Fibroblast of skin of scalp (primary cell): Measurements from ENCODE around the gene PDILT. TPM values are rescaled to one million over a fixed set of nuclear protein-coding genes. Genes with fewer than 3 reads are reported as not detected.
"Not testable (repeated sequence)": the region's sequence is repeated elsewhere in the genome, so short reads cannot be mapped to it uniquely, and the experiment has no call there.

Experiments
- DNase-seq: peaks from one replicate; pipeline ENCODE4 v3.0.0-alpha.2; 2013
- polyA plus RNA-seq, 2 experiments: library from polyadenylated mRNA; unstranded; fragments of 120-200 nt; gene quantifications; one replicate each; pipeline ENCODE4 v1.2.1, GENCODE V29; 2013; ENCODE audit not compliant: insufficient read length in 2 of 2

The PDILT gene, protein sequence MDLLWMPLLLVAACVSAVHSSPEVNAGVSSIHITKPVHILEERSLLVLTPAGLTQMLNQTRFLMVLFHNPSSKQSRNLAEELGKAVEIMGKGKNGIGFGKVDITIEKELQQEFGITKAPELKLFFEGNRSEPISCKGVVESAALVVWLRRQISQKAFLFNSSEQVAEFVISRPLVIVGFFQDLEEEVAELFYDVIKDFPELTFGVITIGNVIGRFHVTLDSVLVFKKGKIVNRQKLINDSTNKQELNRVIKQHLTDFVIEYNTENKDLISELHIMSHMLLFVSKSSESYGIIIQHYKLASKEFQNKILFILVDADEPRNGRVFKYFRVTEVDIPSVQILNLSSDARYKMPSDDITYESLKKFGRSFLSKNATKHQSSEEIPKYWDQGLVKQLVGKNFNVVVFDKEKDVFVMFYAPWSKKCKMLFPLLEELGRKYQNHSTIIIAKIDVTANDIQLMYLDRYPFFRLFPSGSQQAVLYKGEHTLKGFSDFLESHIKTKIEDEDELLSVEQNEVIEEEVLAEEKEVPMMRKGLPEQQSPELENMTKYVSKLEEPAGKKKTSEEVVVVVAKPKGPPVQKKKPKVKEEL
- not detected for polyA plus RNA-seq (2013, experiment 1 of 2; ENCODE audit: insufficient read length)
- not detected for polyA plus RNA-seq (2013, experiment 2 of 2; ENCODE audit: insufficient read length)

DNA sequence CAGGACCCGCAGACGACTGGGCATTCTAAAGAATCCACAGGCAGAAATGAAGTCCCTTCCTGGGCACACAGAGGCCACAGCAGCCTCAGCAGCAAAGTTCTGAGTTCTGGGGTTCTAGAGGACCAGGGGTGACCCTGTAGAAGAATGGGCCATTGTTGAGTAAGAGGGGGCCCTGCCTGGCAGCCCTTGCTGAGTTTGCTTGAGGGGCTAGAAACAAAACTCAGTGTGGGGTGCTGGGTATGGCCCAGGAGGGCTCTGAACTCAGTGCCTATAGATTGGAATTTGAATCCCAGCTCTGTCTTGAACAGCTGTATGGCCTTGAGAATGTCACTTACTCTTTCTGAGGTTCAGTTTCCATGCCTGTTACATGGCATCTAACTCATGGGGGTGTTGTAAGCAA, at the start of gene PDILT:
Gene PDILT (minus strand): TSS at position 101 of the 400 bp plus-strand sequence. CDS start 5,437 bp downstream, outside the sequence.
- DNase-seq: no peak

DNA sequence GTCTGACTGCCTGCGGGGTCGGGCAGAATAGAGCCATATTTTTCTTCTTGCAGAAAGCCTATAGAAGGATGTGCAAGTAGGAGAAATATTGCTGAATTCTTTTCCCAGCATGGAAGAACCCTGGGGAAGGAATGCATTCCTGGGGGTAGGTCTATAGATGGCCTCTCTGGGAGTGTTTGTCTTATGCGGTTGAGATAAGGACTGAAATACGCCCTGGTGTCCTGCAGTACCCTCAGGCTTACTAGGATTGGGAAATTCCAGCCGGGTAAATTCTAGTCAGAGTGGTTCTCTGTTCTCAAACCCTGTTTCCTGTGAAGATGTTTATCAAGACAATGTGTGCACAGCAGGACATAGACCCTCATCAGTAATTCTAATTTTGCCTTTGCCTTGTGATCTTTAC, 49.1 kb upstream of the PDILT start:
- DNase-seq: not testable (repeated sequence)

DNA sequence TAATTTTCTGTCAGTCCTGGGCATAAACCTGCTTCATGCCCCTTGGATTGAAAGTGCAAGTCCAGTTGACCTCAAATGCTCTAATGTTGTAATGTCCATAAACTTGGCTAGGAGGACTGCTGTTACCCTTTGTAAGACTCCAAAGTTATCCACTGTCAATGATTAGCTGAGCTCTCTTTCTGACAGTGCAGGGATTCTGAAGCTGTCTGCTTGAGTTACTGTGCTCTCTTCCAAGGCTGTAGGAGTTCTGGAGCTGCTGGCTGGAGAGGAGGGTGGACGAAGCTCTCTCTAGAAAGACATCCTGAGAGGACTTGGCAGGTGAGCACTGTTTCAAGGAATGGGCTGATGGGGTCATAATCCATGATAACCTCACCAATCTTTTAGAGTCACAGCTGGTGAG, 46.8 kb upstream of the PDILT start, which contains the start of gene ACSM2A:
Gene ACSM2A (plus strand): TSS at position 158 of the 400 bp plus-strand sequence. CDS start 8,594 bp downstream, outside the sequence.
- DNase-seq: not testable (repeated sequence)

DNA sequence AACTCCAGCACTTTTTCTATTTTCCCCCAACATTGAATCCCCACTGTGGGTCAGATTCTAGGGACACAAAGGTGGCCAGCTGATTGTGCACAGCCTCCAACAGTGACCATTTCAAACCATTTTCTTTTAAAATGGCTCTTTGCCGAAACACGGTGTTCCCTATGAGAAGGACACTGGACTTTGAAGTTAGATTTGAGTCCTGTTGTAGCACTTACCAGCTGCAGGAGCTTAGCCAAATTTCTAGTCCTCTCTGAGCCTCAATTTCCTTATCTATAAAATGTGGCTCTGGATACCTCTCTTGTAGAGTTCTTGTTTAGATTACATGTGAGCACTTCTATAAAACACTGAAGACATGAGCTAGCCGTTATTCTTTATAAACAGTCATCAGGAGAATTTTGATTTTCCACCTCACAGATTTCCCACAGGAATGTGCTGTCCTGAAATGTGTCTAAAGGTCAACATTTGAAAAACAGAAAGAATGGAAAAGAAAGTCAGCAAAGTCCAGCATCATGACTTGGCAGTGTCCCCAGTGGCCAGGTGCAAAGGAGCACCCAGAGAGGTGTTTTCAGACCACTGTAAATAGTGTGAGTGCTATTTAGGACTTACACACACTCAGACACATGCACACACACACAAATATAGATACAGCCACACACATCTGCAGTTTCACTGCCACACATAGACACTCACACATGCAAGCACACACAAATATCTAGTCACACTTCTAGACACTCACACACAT, 42.3 kb upstream of the PDILT start:
- DNase-seq: not testable (repeated sequence)

DNA sequence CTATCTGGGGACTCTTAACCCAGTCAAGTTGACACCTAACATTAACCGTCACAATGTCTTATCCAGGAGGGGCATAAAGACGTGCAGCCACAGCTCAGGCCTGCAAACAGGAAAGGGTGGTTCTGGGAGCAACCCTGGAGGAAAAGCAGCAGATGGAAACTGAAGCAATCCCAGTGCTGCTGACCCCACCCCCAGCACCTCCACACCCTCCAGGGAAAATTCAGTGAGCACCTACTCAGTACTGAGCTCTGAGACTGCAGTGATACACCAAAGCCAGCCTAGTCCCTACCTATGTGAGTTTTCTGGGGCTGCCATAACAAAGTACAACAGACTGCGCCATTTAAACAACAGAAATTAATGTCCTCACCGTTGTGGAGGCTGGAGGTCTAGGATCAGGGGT, 37.3 kb upstream of the PDILT start:
- DNase-seq: not testable (repeated sequence)

DNA sequence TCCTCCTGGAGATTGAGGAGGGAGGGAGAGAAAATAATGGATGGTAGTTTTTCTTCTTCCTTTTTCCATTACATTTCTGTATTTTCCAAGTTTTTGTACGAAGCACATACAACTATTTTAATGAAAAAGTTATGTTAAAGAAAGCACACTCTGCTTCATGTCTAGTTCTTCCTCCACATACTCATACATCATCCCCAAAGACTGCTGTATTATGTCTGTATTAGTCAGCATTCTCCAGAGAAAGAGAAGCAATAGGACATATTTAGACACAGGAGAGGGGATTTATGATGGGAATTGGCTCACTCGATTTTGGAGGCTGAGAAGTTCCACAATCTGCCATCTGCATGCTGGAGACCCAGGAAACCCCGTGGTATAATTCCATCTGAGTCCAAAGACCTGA, 36.7 kb upstream of the PDILT start:
- no peak for DNase-seq

DNA sequence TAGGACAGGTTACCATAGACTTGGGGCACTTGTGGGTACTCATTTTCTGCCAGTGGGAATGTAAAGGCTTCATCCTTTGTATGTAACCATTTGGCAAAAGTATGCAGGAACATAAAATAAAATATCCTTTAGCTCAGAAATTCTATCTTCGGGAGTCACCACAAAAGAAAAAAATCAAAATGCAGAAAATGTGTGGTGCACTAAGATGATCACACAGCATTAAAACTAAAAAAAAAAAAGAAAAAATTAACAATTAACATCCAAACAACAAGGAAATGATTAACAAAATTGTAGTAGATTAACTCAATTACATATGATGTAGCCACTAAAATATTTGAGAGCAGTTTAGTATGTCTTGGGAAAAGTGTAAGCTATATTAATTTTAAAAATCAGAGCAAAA, 36.2 kb upstream of the PDILT start:
- not testable (repeated sequence) for DNase-seq

DNA sequence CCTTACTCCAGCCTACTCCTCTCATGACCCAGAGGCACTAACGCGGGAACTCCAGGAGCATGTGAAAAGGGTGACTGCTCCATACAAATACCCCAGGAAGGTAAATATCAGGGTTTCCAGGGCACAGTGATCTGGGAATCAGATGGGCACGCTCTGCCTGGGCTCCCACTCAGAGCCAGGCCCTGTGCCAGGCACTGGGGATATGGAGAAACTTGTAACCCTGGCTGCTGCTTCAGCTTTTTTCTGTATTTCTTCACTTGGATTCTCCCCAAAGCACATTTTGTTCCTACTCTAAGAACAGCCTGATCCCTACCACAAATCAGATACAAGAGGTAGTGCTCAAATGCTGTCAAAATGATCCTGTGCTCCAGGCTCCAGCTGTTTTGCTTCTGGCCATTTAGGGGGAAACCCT, 35.3 kb upstream of the PDILT start:
- DNase-seq: not testable (repeated sequence)

DNA sequence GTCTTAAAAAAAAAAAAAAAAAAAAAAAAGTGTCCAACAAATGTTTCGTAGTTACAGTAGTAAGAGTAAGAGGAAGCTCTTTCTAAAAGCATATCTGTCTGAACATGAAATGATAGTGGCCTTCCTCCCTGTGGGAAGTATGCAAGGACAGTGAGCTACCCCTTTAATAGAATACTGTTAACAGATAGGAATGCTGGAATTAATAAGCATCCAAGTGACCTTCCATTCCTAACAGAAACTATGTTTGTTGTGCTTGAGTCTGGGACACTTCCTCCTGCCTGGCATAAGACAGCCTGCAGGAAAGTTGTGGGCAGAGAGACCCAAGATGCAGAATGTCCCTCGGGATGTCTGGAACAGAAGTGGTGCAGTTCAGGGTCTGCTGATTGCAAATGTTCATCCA, 34.4 kb upstream of the PDILT start:
- DNase-seq: not testable (repeated sequence)

DNA sequence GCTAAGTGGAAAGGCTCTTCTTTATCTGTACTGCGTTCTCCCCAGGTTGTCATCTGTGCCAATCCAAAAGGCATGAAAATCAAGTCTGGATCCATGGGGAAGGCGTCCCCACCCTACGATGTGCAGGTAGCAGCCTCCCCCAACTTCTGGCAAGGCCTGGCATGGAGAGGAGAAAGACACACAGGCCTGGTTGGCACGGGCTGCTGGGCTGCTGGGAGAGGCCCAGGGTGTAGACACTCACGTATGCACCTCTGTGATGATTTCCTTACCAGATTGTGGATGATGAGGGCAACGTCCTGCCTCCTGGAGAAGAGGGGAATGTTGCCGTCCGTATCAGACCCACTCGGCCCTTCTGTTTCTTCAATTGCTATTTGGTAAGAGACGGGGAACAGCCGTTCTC, 26.4 kb upstream of the PDILT start:
- DNase-seq: no peak

DNA sequence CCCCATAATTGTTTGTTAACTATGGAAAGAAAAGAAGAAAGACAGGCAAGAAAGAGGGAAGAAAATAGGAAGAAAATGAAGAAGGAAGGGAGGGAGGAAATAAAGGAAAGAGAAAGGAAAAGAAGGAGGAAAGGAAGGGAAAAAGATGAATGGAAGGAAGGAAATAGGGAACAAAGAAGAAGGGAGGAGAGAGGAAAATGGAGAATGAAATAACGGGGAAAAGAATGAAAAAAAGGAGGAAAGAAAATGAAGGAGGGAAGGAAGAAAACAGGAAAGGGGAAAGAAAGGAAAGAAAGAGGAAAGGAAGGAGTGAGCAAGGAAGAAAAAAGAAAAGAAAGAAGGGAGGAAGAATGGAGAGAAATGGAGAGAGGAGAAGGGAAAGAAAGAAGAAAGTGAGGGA, 25.9 kb upstream of the PDILT start:
- not testable (repeated sequence) for DNase-seq

DNA sequence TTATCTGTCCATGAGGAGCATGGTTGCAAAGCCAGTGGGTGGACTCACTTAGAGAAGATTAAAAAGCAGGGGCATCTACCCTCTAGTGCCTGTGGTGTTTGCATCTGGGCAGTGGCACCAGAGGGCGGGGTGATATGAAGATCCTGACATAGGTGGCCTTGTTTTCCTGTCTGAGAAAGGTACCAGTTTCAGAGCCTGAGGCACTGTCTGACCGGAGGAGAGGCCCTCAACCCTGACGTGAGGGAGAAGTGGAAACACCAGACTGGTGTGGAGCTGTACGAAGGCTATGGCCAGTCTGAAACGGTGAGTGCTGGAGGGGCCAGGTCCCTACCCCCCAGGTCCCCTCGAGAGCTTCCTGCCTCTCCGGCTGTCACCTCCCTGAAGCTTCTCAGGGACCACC, 25.0 kb upstream of the PDILT start:
- DNase-seq: not testable (repeated sequence)

DNA sequence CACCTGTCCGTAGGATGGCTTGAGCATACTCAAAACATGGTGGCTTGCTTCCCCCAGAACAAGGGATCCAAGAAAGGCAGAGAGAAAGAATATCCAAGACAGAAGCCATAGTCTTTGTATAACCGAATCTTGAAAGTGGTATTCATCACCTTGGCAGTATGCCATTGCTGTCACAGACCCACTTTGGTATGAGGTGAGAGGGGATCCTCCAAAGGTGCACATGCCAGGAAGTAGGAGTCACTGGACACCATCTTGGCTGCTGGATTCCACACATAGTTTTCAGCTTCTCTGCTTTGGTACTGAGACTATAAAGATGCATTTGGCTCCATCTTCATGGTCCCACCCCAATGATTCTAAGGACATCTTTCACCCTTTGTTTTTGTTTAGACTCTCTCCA, 22.9 kb upstream of the PDILT start:
- not testable (repeated sequence) for DNase-seq

DNA sequence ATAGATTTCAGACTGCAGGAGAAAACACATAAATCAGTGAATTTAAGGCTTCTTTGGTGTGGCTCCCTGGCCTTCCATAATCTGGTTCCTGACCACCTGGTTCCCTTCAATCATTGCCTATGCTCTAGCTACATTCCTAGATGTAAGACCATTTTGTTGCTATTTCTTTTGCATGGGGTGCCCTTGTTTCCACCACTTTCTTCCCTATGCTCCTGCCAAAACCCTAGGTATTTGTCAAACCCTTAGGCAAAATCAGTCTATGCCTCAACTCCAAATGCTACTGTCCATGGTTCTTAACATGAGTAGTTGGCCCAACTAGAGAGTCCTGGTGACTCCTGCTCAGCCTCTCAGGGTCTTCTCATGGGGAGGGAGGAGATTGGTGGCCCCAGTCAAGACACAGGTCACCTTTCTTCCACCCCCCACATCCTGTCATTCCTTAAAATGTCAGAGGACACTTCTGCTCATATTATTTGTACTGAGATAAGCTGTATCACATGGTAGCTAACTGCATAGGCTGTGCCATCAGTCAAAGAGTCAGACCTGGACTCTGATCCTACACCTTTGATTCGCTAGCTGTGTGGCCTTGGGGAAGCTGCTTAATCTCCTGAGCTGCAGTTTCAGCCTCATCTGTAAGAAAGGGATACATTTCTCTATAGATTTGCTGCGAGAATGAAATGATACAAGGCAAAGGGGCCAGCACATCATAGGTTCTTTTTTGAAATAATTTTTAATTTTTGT, 19.8 kb upstream of the PDILT start:
- DNase-seq: no peak

DNA sequence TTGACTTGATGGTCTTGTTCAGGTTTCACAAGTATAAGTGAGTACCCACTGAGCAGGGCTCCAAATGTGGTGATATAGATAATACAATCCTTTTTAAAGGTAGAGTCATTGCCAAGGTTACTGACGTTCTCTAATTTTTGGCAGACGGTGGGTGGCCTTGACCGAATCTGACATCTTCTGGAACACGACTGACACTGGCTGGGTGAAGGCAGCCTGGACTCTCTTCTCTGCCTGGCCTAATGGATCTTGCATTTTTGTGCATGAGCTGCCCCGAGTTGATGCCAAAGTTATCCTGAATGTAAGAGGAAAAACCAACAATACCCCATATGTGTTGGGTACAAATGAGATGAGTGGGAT, 19.2 kb upstream of the PDILT start:
- DNase-seq: not testable (repeated sequence)

DNA sequence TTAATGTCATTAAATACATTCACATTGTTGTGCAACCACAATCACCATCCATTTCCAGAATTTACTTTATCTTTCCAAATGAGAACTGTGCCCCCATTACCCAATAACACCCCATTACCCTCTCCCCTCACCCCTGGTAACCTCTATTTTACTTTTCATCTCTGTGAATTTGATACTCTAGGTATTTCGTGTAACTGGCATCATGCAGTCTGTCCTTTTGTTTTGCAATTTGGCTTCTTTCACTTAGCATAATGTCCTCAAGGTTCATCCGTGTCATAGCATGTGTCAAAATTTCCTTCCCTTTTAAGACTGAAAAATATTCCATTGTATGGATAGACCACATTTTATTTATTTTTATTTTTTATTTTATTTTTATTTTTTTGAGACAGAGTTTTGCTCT, 17.2 kb upstream of the PDILT start:
- DNase-seq: not testable (repeated sequence)

DNA sequence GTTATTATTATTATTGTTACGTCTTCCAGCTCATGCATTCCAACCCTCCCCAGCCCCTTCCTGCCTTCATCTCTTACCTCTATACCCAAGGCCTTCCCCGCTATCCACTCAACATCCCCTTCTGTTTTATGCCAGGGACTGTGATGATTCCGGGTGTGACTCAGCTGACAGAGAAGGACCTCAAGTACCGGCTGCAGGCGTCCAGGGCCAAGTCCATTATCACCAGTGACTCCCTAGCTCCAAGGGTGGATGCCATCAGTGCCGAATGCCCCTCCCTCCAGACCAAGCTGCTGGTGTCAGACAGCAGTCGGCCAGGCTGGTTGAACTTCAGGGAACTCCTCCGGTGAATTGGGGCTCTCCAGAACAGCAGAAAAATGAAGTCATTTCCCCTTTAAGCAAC, 14.6 kb upstream of the PDILT start:
- DNase-seq: not testable (repeated sequence)

DNA sequence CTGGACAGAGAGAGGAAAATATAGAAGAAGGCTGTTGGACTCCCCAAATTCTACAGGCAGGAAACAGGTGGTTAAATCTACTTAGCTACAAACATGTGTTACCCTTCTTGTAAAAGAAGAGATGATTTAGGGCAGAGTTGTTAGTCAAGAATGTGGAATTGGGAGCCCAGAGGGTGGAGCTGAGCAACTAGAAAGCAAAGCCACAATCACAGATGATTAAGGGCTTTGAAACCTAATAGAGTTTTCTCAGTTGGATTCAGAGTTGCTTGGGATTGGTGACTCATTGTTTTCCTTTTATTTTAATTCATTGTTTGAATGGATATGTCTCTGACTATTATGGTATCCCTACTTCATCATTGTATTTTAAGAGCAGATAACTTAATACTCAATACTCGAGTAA, 11.0 kb upstream of the PDILT start:
- DNase-seq: no peak

DNA sequence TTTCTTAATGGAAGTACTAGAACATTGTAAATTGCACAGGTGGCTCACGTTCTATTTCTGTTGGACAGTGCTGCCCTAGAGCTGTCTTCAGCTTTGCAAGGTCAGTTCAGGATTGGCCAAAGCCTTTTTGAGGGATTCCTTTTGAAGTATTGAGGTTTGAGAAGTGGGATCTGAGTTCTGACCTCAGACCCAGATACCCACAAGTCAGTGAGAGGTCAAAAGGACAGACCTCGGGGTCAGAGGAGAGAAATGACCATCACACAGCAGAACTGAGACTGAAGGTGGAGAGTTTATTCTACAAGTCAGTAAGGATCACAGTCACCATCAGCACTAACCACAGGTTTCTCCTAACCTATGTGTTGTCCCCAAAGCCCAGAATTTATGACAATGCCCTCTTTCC, 6.5 kb upstream of the PDILT start:
- DNase-seq: no peak

DNA sequence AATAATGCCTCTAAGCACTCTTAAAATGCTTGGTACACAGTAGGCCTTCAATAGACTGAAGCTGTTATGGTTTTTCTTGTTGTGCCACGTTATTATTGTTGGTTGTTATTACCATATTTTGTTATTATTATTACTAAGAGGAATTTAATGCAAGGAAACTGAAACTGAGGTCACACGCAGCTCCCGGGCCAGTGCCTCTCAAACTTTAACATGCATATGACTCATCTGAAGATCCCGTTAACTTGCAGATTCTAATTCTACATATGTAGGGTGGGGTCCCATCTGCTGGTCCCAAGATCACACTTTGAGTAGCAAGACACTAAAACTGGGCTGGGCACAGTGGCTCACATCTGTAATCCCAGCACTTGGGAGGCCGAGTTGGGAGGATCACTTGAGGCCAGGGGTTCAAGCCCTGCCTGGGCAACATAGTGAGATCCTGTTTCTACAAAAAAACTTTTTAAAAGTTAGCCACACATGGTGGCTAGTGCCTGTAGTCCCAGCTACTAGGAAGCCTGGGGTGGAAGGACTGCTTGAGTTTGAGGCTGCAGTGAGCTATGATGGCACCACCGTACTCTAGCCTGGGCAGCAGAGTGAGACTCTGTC, 5.7 kb upstream of the PDILT start:
- no peak for DNase-seq

DNA sequence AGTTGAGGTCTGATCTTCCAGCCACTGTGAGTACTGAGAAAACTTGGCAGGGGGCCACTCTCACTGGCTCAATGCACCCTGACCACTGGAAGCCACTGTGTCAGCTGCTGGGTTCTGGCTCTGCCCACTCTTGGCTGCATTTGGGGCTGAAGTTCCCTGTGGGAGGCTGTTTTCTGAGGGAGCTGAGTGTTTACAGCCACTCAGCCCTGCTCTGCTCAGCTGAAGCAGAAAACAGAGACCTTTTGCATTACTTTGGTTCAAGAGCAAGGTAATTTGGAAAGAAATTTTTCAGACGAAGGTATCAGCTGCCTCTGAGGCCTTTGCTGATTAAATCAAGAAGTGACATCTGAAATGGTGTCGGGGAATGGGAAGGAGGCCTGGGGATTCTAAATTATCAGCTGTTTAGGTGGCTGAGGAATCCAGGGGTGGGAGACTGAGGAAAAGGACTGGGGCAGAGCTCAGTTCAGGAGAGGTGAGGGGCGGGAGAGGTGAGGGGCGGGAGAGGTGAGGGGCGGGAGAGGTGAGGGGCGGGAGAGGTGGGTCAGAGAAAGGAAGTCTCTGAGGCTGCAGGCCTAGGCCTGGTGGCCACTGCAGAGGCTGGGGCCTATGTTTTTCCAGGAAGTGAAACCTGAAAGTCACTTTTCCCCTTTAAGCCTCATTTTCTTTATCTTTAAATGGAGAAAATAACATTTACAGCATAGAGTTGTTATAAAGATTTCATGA, 5.0 kb upstream of the PDILT start, which contains the start of gene ACSM5:
Gene ACSM5 (plus strand): TSS at position 137 of the 723 bp plus-strand sequence. CDS start 1,951 bp downstream, outside the sequence.
- no peak for DNase-seq
